GM06990 (cell line): ENCODE measurements around the gene ADARB2.

Experiments
- DNase-seq: peaks from one replicate; pipeline ENCODE4 v3.0.0-alpha.2; 2011; ENCODE audit not compliant: insufficient read length; ENCODE audit errors: extremely low read depth
- H3K27me3 ChIP-seq: replicated peaks from 2 replicates; pipeline ENCODE4 v1.6.0; 2011; ENCODE audit warnings: low read length; ENCODE audit not compliant: control insufficient read depth, insufficient read depth
- H3K36me3 ChIP-seq: 2 replicates; pipeline ENCODE4 v1.5.1; 2011; ENCODE audit warnings: low read length; ENCODE audit not compliant: control insufficient read depth, insufficient read depth
- H3K4me3 ChIP-seq: replicated peaks from 2 replicates; pipeline ENCODE4 v1.5.1; 2011; ENCODE audit warnings: low read depth, mild to moderate bottlenecking, control low read depth, low read length
- TF ChIP-seq, protein P1 (sequence below): IDR thresholded peaks from 2 replicates; pipeline ENCODE4 v1.5.1; 2011; ENCODE audit warnings: low read length, control low read depth, mild to moderate bottlenecking, inconsistent platforms; ENCODE audit not compliant: insufficient read depth, poor library complexity, severe bottlenecking

Gene ADARB2

DNA sequence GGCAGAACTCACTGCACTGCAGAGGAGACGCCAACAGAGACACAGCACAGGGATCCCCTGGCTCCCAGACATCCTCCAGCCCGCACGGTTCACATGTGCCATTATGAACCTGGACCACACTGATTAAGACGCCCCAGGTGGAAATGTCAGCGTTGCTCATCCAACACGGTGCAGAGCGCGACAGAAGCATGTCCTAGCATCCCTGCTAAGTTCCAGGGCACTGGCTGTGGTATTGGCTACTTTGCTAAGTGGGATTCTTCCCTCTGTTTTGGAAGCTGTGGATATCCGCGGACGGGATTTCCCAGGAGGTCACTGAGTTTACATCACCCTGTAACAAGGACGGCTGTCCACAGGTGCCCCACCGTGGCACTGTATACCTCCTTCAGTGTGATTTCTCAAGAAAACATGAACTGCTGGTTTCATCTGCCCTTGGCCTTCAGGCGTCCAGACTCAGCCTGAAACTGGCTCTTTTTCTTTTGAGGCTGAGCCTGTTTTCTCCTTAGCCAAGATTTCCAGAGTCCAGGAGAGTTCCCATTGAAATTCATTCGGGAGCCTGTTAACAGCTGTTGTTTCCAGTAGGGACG, 357.1 kb downstream of the ADARB2 start:
- Histone ChIP-seq H3K4me3 (no peak overlapping the region), H3K27me3 (no peaks in the 10 kb centered on the region; the same call in 1 of the 2 replicates), H3K36me3 (no peaks in the 10 kb centered on the region)
- DNase-seq: no peak
- TF ChIP-seq, protein P1, sequence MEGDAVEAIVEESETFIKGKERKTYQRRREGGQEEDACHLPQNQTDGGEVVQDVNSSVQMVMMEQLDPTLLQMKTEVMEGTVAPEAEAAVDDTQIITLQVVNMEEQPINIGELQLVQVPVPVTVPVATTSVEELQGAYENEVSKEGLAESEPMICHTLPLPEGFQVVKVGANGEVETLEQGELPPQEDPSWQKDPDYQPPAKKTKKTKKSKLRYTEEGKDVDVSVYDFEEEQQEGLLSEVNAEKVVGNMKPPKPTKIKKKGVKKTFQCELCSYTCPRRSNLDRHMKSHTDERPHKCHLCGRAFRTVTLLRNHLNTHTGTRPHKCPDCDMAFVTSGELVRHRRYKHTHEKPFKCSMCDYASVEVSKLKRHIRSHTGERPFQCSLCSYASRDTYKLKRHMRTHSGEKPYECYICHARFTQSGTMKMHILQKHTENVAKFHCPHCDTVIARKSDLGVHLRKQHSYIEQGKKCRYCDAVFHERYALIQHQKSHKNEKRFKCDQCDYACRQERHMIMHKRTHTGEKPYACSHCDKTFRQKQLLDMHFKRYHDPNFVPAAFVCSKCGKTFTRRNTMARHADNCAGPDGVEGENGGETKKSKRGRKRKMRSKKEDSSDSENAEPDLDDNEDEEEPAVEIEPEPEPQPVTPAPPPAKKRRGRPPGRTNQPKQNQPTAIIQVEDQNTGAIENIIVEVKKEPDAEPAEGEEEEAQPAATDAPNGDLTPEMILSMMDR: no peak

DNA sequence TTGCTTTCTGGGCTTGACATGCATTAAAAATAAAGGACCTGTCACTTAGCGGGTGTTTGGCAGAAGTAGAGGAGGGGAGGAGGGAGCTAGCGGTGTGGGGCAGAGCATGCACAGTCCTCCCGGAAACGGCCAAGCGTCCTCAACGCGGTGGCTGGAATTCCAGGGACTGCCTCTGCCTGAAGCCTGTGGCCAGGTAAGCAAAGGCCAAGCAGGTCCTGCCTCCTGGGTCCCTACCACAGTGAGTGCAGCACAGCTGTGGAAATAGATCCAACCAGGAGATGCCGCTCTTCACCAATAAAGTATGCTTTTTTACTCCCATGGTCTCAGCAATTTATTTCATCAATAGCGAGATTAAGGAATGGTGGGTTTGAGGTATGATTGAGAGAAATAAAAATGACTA, 357.7 kb downstream of the ADARB2 start:
- no peaks in the 10 kb centered on the region; the same call in 1 of the 2 replicates for H3K27me3 ChIP-seq
- DNase-seq: no peak

DNA sequence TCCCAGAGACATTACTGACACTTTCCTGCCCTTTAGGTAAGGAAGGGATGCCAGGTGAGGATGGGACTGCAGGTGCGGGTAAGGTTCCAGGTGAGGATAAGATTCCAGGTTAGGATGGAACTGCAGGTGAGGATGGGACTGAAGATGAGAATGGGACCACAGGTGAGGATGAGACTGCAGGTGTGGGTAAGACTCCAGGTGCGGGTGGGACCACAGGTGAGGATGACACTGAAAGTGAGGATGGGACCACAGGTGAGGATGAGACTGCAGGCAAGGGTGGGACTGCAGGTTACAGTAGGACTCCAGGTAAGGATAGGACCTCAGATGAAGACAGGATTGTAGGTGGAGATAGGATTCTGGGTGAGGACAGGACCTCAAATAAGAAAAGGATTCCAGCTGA, 358.9 kb downstream of the ADARB2 start:
- TF ChIP-seq, protein P1: no peak
- no peak for DNase-seq
- no peaks in the 10 kb centered on the region for H3K36me3 ChIP-seq
- H3K27me3 ChIP-seq: no peaks in the 10 kb centered on the region; the same call in 1 of the 2 replicates
- H3K4me3 ChIP-seq: no peak overlapping the region

More for the DNA sequence above, 357.7 kb downstream of the ADARB2 start:
- Histone ChIP-seq H3K36me3 (no peaks in the 10 kb centered on the region), H3K4me3 (no peak overlapping the region)
- TF ChIP-seq, protein P1: no peak

DNA sequence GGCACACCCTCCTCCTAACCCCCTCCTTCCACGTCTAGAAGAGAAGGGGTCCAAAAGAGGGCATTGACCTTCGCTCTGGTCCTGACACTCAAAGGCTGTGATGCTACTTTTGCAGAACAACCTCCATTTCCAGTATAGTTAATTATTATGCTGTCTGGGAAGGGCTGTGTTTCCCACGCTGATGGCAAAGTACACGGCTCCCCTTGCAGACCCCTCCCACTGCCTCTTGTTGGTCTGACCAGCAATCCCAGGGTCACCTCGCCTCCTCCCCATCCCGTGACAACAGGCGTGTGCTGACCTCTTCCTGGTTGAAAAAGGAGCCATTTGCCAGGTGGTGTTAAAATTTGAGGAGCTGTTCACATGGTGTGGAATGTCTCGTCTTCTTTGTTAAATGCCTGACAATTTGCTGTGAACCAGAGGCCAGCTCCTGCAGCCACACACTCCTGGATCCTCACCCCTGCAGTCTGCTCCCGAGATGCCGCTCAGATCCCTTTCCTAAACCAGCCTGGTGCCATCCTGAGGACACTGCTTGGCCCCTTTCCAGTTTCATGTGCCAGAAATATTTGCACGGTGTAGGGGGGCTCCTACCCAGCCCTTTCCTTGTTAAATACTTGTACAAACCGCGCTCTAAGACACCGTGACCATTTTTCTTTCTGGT, 359.5 kb downstream of the ADARB2 start:
- Histone ChIP-seq H3K4me3 (no peak overlapping the region), H3K27me3 (no peaks in the 10 kb centered on the region; the same call in 1 of the 2 replicates), H3K36me3 (no peaks in the 10 kb centered on the region)
- TF ChIP-seq, protein P1: no peak
- no peak for DNase-seq

DNA sequence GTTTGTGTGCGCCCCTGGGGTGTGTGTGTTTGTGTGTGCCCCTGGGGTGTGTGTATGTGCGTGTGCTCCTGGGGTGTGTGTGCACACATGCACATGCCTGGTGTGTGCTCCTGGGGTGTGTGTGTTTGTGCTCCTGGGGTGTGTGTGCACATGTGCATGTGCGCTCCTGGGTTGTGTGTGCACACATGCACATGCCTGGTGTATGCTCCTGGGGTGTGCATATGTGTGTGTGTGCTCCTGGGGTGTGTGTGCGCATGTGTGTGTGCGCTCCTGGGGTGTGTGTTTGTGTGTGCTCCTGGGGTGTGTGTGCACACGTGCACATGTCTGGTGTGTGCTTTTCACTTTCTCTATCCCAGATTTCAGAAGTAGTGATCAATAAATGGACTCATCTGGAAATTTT, 360.1 kb downstream of the ADARB2 start:
- H3K27me3 ChIP-seq: no peaks in the 10 kb centered on the region; the same call in 1 of the 2 replicates
- H3K4me3 ChIP-seq: no peak overlapping the region
- DNase-seq: no peak
- TF ChIP-seq, protein P1: no peak
- H3K36me3 ChIP-seq: no peaks in the 10 kb centered on the region
